Stimulated activated naive CD4-positive, alpha-beta T cell treated with Interleukin-2 at 50 U/mL for 16 hours (primary cell): ENCODE data around the gene SPPL2B.
"Not testable (repeated sequence)": the region's sequence is repeated elsewhere in the genome, so short reads cannot be mapped to it uniquely, and the experiment has no call there.

ENCODE experiments used
- DNase-seq: peaks from one replicate; lab custom pipeline; 2025; lab: John Stamatoyannopoulos, UW

SPPL2B gene

GRCh38 chr19:2338751-2339643 is 10.5 kb downstream of the SPPL2B start:
- no peak for DNase-seq

DNA sequence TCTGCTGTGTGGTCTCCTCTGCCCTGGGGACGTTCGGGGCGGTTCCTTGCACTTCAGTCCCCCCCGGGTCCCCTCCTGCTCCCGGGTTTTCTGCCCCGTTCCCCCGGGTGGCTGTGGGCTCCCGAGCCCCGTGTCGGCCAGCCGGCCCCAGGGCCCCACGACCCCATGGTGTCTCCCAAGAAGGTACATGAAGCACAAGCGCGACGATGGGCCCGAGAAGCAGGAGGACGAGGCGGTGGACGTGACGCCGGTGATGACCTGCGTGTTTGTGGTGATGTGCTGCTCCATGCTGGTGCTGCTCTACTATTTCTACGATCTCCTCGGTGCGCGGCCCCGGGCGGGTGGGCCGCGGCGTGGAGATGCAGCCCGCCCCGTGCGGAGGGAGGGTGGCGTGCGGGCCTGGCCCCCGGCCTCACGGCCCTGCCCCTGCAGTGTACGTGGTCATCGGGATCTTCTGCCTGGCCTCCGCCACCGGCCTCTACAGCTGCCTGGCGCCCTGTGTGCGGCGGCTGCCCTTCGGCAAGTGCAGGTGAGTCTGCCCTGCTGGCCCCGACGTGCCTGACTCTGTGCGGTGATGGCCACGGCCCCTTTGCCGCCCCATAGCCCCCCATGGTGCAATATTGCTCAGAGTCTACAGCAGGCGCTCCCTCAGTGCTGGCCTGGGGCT is 11.3 kb downstream of the SPPL2B start:
- no peak for DNase-seq

DNA sequence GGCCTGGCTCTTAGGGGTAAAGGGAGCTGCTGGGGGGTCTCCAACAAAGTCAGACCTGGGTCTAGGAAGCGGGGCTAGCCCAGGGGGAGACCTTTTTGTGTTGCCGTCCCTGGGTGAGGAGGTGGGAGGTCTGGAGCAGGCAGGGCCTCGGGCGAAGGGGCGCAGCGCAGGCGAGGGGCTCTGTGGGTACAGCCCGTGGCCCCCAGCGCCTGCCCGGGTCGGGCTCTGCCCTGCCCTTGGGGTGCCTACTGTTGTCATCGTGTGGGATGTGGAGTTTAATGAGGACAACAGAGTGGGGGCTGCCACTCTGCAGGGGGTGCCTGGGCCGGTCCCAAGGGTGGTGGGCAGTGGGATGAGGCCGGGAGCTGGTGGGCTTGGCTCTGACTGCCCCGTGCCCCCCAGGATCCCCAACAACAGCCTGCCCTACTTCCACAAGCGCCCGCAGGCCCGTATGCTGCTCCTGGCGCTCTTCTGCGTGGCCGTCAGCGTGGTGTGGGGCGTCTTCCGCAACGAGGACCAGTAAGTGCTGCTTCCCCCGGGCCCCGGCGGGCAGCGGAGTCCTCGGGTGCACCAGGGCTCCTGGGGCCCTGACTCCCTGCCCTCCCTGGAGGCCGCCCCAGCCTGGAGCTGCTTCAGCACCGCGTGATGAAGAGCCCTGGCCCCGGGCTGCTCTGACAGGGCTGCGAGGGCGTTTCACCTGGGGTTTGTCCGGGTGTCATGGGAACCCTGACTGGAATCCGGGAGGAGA is 12.2 kb downstream of the SPPL2B start:
- no peak for DNase-seq

- no peak for DNase-seq
Measured at GRCh38 chr19:2341244-2341751, 12.8 kb downstream of the SPPL2B start.

DNA sequence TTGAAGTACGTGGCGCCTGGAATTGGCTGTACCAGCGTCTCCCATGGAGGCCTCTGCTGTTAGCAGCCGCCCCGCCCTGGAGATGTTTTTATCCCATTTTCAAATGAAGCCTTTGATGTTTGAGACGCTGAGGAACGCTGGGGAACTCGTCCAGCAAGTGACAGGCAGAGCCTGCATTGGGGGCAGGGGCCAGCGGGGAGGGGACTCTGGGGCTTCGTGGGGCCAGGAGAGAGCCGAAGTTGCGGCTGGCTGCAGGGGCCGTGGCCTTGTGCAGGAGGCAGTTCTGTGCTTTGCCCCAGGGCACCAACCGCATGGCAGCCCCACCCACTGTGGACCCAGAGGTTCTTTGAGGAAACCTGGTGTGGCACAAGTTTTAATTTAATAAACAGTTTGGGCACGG is 13.5 kb downstream of the SPPL2B start:
- DNase-seq, result no peak

DNA sequence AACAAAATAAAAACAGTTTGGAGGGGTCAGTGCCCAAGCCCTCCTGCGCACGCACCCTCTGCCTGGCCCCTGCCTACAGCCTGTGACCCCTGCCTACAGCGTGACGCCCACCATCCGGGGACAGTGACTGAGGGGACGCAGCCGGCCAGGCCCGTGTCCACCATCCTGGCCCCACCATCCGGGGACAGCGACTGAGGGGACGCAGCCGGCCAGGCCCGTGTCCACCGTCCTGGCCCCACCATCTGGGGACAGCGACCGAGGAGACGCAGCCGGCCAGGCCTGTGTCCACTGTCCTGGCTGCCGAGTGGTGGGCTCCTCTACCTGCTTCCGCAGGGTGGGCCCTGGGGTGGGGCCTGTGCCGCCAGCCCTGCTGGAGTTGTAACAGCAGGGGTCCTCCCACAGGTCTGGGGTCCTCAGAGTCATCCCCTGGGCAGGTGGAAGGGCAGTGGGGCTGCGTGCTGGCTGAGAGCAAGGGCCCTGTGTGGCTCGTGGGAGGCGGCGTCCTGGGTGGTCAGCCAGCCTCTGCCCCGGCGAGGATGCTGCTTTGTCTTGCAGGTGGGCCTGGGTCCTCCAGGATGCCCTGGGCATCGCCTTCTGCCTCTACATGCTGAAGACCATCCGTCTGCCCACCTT is 14.3 kb downstream of the SPPL2B start:
- DNase-seq, result no peak

DNA sequence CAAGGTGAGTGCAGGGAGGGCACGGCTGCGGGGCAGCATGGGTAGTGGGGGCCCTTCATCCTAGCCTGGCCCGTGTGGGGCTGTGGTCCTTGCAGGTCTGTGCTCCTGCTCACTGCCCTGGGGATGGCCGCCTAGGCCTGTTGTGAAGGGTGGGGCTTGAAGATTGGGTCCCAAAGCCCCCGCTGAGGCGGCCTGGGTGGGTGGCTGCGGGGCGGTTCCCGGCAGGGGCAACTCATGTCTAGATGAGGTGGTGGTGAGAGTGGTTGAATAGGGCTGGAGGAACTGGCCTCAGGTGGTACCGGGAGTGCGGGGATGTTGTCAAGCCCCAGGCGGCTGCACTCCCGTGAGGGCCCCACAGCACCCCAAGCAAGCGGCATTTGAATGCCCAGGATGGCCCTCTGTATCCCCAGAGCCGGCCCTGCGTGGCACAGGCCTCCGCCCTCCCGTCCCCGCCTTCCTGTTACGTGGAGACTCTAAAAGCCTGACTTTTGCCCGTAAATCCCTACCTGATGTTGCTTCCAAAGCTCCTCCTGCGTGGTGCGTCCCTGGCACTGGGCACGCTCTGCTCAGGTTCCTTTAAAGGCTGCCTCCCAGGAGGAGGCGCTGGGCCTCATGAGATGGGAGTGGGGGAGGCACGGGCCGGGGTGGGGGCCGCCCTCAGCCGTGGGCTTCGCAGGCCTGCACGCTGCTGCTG is 15.0 kb downstream of the SPPL2B start:
- DNase-seq, result no peak

GRCh38 chr19:2344381-2344870 is 15.9 kb downstream of the SPPL2B start:
- DNase-seq, result no peak

- DNase-seq, result no peak
Measured at GRCh38 chr19:2345076-2345475, 16.6 kb downstream of the SPPL2B start.

- no peak for DNase-seq
Measured at GRCh38 chr19:2345794-2346663, 17.5 kb downstream of the SPPL2B start.

DNA sequence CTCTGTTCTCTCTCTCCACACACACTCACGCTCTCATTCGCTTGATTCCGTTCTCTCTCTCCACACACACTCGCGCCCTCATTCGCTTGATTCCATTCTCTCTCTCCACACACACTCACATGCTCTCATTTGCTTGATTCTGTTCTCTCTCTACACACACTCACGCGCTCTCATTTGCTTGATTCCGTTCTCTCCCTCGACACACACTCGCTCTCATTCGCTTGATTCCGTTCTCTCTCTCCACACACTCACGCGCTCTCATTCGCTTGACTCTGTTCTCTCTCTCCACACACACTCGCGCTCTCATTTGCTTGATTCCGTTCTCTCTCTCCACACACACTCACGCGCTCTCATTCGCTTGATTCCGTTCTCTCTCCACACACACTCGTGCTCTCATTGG is 21.3 kb downstream of the SPPL2B start:
- DNase-seq, result not testable (repeated sequence)

GRCh38 chr19:2350656-2351055 is 22.2 kb downstream of the SPPL2B start:
- no peak for DNase-seq

DNA sequence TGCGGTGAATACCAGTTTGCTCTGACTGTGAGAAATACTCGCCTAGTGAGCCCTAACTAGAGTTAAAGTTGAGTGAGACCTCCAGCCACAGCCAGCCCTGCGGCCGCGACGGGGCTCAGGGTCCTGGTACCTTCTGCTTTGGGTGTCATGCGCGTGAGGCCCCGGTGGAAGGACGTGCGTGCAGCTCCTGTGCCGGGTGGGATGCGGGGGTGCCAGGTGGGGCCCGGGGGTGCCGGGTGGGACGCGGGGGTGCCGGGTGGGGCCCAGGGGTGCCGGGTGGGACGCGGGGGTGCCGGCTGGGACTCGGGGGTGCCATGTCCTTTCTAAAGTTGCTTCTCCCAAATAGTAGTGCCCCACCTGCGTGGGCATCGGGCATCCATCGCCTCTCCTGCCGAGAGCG is 23.1 kb downstream of the SPPL2B start:
- DNase-seq, result no peak

DNA sequence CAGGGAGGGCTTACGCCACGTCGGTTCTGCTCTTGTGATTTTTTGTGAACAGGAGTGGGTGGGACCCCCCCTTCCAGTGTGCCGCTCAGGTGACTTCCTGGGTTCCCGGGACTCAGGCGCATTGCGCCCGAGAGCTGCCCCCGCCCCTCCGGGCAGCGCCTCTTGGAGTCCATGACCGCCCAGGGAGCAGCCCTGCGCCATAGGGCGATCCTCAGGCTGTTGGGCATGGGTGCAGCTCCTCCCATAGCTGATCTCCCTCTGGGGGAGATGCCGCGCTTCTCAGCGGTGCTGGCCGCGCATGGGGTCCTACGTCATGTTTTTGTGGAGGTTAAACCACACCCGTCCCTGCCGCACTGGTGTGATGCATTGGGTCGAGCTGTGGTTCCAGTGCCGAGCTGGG is 23.6 kb downstream of the SPPL2B start:
- DNase-seq, result no peak

- DNase-seq, result no peak
Measured at GRCh38 chr19:2353159-2353886, 24.8 kb downstream of the SPPL2B start.

DNA sequence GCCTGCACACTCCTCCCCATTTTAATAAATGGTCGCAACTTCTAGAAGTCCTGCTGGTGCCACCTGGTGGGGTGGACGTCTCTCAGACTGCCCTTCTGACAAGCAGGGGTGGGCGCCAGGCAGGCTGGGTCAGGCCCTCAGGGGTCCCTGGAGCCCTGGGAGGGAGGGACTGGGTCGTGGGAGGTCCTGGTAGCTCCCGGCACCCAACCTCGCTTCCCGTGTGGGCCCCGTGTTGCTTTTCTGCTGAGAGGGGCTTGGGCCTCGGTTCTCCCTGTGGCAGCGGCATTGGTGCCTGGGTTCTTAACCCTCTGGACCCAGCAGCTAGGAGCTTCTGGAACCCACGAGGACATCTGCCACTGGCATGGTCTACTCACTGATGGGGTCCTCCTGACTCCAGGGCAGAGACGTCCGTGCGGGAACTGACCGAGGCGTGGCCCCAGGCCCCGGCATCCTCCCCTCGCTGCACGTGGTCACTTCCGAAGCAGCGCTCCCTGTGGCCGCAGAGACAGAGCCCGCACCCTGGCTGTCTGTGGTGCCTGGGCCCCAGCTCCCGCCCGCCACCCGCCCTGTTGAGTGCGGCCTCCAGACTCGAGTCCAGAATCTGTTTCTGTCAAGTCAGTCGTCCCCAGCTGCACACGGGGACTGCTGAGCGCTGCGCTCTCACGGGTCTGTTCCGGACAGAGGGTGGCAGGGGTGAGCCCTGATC is 25.6 kb downstream of the SPPL2B start:
- DNase-seq, result no peak

- DNase-seq, result no peak
Measured at GRCh38 chr19:2354670-2355069, 26.2 kb downstream of the SPPL2B start.

- DNase-seq, result no peak
Measured at GRCh38 chr19:2355168-2356035, 26.9 kb downstream of the SPPL2B start.
